ENCODE data around the gene PHLDA2.

DNA sequence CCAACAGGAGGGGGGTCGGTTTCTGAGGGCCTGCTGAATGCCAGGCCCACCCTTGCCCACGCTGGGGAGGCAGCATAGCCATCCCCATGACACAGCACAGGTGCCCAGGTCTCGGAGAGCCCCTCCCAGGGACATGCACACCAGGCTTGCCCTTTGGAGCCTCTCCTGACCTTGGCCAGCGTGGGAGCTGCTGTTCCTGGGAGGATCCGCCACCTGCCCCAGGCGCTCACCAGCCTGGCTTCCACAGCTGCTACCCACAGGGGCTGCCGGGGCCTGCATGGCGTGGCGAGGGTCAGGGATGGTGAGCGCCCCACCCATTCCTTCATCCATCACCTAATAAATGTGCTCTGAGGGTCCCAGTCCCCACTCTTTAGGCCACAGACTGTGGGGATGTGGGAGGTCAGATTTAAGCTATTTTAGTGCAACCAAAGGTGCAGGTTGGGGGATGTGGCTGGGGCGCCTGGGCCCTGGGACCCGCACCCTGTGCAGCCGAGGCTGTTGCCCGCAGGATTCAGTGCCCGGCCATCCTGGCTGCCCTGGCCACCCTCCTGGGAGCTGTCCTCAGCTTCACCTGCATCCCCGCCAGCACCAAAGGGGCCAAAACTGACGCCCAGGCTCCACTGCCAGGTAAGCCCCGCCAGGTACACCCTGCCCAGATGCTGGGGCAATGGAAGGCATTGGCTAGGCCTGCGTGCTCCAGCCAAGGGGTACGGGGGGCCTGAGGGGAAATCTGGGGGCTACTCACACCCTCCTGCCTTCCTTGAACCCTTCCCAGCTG lies 12.9 kb downstream of the PHLDA2 start:
- TF ChIP-seq, protein P1, sequence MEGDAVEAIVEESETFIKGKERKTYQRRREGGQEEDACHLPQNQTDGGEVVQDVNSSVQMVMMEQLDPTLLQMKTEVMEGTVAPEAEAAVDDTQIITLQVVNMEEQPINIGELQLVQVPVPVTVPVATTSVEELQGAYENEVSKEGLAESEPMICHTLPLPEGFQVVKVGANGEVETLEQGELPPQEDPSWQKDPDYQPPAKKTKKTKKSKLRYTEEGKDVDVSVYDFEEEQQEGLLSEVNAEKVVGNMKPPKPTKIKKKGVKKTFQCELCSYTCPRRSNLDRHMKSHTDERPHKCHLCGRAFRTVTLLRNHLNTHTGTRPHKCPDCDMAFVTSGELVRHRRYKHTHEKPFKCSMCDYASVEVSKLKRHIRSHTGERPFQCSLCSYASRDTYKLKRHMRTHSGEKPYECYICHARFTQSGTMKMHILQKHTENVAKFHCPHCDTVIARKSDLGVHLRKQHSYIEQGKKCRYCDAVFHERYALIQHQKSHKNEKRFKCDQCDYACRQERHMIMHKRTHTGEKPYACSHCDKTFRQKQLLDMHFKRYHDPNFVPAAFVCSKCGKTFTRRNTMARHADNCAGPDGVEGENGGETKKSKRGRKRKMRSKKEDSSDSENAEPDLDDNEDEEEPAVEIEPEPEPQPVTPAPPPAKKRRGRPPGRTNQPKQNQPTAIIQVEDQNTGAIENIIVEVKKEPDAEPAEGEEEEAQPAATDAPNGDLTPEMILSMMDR (conservative IDR thresholded peaks at IDR 0.05; ENCODE audit: low read depth, low read length): no peak
- no peak for TF ChIP-seq EZH2 (IDR thresholded peaks at IDR 0.05; ENCODE audit: borderline replicate concordance, low read depth, low read length, poor library complexity, severe bottlenecking)

Data from A673 (cell line).